Measurements from ENCODE around the gene CFAP97.

The CFAP97 gene

DNA sequence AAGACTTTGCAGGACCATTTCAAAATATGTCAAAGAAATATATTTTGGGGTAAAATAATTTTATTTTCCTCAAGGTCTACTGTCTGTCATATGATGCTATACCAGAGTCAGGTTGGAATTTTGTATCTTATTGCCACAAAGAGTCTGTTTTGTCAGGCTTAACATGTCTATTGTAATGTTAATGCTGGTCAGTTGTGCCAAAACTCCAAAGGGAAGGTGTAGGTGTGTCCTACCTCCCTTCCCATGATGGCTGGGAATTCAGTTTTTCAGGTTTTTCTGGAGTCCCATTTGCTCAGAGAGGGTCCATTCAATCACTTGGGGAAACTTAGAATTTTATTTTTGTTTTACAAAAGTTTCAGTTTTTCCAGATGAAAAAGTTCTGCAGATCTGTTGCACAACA, 94.1 kb downstream of the CFAP97 start:
- no peak for DNase-seq (ENCODE audit: low read depth in 3 of 3)
